Activated effector memory CD4-positive, alpha-beta T cell treated with anti-CD3 and anti-CD28 coated beads, Interleukin-2, amount 50 U/mL, for 16 hours (primary cell): Measurements from ENCODE around the gene RAB39B.

Experiments
- DNase-seq: peaks from one replicate; pipeline ENCODE4 v3.0.0-alpha.2; 2020

The RAB39B gene

GRCh38 chrX:155215443-155216178 lies 48.7 kb downstream of the RAB39B start:
- DNase-seq, result no peak

DNA sequence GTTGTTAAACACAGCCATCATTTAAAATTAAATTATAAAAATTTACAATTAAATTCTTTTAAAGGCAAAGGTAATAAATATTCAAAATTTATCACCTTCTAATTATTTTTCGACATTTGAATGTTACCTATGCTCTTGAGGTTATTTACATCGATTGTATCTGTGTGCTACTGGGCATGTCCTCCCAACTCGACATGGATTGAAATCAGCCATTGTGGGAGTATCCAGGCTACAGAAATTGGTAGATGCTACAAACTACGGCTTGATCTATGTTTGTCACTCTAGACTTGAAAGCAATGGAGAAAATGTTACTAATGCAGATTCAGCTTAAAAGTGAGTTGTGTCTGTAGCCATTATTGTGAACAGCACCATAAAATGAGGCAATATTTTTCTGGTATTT lies 50.6 kb downstream of the RAB39B start:
- DNase-seq, result no peak

- no peak for DNase-seq
Measured at GRCh38 chrX:155211208-155211607, 53.1 kb downstream of the RAB39B start.
